GM21381 (cell line): ENCODE data around the gene SIAE.

Experiments
- ATAC-seq: cut with Tn5 transposase; IDR thresholded peaks from one replicate; pipeline ENCODE4 v1.9.1; 2021; ENCODE audit warnings: mild to moderate bottlenecking, moderate library complexity; ENCODE audit not compliant: unreplicated experiment

Gene SIAE

GRCh38 chr11:124583781-124584180 lies 89.8 kb downstream of the SIAE start:
- no peak for ATAC-seq
